Activated T-cell treated with anti-CD3 and anti-CD28 coated beads for 1 hour (primary cell): ENCODE measurements around the gene SLC6A19.
"Not testable (repeated sequence)": the region's sequence is repeated elsewhere in the genome, so short reads cannot be mapped to it uniquely, and the experiment has no call there.

ENCODE experiments used
- DNase-seq: peaks from one replicate; pipeline ENCODE4 v3.0.0-alpha.2; 2020; ENCODE audit warnings: low read depth

SLC6A19 gene

DNA sequence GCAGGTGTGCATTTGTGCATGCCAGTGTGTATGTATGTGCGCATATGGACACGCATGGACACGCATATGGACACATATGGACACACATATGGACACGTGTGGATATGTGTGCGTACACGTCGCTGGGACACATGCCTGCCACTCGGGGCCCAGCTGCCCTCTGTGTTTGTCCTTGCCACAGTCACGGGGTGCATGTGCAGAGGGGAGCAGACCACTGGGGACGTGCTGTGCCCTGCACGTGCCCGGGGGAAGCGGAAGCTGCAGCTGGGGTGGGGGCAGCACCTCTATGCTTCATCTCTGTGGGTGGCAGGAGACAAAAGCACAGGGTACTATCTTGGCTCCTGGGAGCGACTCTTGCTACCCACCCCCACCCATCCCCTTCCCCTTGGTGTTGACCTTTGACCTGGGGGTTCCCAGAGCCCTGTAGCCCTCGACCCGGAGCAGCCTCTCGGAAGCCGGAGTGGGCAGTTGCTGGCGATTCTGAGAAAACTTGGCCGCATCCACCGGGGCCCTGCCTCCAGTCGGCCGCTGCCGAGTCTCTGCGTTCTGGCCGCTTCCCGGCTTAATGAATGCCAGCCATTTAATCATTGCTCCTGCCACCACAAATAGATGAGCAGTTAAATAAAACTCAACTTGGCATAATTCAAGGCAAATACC, 21.4 kb downstream of the SLC6A19 start:
- DNase-seq, result no peak

DNA sequence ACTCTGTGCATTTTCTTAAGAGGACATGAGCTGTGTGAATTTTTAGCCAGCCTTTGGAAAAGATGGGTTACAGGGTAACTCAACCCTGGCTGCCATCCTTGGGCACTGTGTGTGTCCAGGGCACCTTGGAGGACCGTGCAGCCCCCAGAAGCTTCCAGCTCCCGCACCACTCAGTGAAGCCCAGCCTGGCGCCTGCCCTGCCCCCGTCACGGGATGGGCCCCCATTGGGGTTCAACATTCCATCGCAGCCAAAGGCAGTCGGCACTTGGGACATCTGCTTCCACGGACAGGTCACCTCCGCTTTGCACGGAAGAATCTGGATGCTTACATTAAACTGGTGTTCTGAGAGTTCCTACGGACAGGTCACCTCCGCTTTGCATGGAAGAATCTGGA, 21.9 kb downstream of the SLC6A19 start:
- DNase-seq, result no peak

DNA sequence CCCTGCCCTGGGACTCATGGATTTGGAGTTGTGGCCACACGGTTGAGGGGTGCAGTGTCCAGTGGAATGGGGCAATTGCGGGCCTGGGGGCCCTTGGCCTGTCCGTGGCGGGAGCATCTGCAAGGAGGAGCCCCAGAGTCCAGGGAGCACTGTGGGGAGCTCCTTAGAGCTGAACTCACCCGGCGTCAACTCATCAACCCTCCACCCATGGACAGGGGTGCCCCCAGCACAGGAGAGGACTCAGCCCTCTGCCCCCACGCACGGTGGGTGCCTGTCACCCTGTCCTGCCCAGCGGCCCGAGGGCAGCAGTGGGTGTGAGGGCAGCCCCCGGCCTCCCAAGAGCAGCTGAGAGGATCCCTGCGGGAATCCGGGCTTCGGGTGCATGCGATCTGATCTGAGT, 23.2 kb downstream of the SLC6A19 start:
- DNase-seq, result no peak

DNA sequence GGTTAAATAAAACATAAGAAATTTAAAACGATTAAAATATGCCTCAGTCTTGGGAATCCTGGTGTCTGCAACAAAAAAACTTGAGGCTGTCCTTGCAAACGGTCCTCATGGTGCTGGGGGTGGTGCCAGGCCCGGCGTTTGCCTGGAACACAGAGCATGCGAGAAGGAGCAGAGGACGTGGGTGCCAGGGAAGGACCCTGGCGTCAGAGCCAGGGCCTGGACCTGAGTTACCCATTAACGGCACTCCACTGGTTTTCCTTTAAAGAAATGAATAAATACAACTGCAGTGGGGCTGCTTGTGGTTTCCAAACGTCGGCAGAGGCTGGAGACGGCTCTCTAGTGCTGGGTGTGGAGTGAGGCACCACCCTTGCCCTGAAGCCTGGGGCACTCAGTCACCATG, 23.7 kb downstream of the SLC6A19 start, which contains the start of gene SLC6A18:
TSS of gene SLC6A18 (plus strand) at position 301 of the 400 bp plus-strand sequence. CDS start at position 398, 97 bp downstream.
- no peak for DNase-seq

DNA sequence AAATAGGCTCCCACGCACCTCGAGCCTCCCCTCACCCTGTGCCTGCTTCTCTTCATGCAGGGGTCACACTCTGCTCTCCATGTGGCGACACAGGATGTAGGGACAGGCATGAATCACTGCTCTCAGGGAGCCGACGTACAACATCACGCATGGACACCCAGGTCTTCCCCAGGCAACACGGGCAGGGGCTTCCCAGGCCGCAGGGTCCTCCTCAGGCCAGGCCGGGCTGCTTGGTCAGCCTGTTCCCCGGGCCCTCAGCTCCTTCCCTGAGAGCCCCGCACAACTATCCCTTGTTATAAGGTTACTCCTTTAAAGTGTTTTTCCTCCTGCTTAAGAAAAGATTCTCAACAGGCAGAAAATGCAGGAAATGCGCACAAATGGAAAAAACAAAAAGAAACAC, 24.8 kb downstream of the SLC6A19 start:
- no peak for DNase-seq

DNA sequence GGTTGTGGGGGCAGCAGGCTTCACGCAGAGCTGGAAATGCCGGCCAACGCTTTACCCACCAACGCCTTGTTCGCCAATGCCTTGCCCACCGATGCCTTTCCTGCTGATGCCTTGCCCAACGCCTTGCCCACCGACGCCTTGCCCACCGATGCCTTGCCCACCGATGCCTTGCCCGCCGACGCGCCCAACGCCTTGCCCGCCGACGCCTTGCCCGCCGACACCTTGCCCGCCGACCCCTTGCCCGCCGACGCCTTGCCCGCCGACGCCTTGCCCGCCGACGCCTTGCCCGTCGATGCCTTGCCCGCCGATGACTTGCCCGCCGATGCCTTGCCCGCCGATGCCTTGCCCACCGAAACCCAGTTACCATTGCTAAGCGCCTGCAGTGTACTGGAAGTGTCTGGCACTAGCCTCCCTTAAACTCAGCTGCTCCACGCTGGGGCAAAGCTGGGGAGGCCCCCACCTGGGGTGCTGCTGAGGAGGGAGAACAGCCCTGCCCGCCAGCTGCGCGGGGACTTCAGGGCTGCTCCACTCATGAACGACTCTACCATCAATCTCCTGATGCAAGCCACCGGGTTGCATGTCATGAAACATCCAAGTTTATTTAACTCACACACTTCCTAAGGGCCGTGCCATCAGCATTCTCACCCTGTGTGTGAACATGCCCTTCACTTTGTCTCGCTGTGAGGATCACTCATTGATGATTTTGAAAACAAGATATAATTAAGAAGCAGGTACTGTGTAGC, 25.6 kb downstream of the SLC6A19 start:
- DNase-seq, result no peak

DNA sequence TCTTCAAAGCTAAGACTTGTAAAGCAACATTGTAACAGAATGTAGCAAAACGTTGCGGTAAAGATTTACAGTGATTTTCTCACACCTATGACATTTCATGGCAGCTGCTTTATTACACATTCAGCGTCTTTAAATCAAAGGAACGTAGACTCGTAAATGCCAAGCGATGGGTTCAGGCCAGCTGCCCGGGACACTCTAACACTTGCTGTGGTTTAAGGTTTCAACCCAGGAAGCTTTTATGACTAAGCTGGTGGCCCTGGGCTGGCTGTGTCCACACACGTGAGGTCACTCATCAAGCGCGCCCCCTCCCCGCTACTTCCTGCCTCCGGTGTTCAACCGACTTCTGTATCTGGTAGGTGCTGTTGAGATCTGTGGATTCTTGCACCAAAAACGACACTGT, 26.3 kb downstream of the SLC6A19 start:
- DNase-seq, result no peak

DNA sequence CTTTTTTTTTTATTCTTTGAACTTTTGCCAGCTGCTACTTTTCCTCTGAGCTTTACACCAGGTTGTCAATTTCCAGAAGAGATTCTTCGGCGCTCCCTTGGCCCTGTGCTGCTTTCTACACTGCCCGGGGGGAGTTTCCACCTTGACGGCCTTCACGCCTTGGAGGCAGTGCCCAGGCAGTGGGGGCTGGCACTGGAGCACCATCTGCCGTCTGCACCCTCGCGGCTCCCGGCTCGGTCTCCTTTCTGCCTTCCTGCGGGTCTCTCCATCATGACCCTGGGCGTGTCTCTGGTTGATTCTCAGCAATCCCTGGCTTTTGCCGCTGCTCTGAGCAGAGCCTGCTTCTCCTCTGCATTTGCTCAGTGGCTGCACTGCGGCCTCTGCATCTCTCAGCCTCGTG, 26.7 kb downstream of the SLC6A19 start:
- no peak for DNase-seq

DNA sequence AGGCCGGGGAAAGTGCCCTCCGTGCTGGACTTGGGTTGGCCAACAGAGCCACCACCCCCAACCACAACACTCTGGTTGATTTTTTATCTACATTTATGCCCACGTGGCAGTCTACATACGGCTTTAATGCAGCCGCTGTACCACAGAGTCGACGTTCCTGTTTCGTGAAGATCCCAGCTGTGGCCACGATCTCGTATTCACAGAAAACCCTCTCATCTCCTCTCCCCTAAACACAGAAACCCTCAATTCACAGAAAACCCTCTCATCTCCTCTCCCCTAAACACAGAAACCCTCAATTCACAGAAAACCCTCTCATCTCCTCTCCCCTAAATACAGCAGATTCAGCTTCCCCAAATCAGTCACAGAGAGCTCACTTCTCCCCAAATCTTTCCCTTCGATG, 27.6 kb downstream of the SLC6A19 start:
- not testable (repeated sequence) for DNase-seq

DNA sequence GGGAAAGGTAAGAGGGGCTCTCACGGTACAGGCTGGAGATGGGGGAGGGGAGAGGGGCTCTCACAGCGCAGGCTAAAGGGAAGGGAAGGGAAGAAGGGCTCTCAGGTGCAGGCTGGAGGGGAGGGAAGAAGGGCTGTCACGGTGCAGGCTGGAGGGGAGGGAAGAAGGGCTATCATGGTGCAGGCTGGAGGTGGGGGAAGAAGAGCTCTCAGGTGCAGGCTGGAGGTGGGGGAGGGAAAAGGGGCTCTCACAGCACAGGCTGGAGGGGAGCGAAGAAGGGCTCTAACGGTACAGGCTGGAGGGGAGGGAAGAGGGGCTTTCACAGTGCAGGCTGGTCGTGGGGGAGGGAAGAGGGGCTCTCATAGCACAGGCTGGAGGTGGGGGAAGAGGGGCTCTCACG, 28.4 kb downstream of the SLC6A19 start:
- no peak for DNase-seq

DNA sequence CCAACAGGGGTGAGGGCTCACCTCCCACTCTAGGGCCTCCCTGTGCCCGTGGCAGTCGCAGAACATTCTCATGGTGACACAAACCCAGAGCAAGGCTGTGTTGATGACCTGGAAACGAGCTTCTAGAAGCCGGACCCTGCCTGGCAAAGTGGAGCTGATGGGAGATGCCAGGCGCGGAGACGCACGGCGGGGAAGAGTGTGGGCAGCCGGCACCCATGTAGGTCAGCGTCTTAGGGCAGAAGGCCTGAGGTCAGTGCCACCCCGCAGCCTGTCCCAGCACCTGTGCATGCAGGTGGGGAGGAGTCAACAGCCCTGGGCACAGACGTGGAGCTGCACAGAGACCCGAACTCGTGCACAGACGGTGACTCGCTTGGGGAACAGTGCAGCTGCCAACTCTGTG, 29.2 kb downstream of the SLC6A19 start:
- no peak for DNase-seq

DNA sequence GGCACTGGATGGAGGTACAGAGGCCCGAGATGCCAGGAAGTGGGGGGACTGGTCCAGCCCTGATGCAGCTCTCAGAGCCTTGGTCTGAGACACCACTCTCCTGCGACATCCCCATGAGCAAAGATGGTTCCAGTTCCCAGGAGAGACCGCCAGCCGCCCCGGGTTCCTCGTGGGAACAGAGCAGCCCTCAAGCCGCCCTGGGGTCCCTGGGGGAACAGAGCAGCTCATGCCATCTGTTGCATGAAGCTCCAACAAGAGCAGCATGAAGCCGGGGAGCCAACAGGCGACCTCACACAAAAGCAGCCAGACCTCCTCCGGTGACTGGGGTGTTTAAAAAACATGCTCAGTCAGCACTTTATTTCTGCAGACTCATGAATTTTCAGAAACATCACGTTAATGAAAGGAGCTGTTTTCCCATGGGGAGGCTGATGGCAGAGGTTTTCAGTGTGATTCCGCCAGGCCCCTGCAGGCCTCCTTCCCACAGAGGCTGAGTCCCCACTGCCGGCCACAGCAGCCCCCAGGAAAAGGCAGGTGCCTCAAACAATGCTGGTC, 30.0 kb downstream of the SLC6A19 start:
- no peak for DNase-seq

DNA sequence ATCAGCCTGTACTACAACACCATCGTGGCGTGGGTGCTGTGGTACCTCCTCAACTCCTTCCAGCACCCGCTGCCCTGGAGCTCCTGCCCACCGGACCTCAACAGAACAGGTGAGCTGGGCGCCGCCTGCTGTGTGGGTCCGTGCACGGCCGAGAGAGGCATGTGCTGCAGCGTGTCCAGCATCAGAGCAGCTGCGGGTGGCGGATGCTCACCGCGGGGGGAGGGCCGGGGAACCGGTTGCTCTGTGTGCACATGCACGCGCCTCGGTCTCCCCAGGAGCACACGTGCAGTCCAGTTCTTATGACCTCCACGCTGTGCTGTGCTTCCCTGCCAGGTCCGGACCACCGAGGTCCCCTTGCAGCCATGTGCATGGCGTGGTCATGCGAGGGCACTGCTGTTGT, 31.4 kb downstream of the SLC6A19 start:
- DNase-seq, result no peak

DNA sequence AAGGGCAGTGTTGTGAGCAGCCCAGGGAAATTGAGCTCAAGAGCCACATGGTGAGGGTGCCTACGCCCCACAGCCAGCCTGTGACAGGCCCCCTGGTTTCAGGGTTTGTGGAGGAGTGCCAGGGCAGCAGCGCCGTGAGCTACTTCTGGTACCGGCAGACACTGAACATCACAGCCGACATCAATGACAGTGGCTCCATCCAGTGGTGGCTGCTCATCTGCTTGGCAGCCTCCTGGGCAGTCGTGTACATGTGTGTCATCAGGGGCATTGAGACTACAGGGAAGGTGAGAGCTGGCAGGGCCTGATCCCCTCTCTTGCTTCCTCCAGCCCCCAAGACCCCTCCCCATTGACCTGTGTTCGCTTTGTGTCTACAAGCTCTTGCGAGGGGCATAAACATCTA, 34.0 kb downstream of the SLC6A19 start:
- DNase-seq, result no peak

DNA sequence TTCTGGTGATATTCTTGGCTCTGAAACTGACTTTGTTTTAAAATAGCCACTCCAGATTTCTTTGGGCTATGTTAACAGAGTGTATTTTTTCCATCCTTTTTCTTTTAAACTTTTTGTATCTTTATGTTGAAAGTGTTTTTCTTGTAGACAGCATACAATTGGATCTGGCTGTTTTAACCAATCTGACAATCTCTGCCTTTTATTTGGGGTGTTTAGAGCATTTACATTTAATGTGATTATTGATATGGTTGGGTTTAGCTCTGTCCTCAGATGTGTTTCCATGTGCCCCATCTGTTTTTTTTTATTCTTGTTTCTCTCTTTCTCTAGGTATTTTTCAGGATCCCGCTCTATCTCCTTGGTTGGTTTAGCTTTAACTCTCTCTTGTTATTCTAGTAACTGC, 34.4 kb downstream of the SLC6A19 start:
- no peak for DNase-seq

DNA sequence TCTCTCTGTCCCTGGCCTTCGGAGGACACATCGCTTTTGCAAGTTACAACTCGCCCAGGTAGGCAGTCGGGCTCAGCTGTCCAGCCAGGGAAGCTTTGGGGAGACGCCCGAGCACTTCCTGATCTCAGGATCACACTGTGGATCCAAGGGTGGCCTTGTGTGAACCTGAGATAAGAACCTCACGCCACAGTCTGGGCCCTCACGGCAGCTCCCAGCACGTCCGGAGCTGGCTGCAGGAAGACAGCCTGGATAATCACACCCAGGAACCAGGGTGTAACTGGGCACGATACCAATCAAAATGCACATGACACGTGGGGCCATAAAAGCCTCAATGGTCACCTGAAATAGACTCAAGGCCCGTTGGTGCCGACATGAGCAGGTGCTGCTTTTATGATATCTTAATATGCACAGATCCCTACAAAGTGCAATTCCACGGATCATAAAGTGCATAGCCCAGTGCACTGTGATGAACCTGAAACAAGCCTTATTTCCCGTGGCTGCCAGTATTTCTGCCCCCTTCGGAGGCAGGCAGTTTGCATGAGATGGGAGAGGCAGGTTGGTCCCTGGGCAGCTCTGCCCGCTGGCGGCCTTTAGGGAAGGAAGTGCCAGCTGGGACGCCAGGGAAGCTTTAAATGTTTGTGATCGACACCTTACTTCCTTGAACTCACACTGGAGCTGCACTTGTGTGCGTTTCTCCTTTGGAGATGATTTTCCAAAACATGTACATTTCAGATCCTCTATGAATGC, 38.3 kb downstream of the SLC6A19 start:
- no peak for DNase-seq

DNA sequence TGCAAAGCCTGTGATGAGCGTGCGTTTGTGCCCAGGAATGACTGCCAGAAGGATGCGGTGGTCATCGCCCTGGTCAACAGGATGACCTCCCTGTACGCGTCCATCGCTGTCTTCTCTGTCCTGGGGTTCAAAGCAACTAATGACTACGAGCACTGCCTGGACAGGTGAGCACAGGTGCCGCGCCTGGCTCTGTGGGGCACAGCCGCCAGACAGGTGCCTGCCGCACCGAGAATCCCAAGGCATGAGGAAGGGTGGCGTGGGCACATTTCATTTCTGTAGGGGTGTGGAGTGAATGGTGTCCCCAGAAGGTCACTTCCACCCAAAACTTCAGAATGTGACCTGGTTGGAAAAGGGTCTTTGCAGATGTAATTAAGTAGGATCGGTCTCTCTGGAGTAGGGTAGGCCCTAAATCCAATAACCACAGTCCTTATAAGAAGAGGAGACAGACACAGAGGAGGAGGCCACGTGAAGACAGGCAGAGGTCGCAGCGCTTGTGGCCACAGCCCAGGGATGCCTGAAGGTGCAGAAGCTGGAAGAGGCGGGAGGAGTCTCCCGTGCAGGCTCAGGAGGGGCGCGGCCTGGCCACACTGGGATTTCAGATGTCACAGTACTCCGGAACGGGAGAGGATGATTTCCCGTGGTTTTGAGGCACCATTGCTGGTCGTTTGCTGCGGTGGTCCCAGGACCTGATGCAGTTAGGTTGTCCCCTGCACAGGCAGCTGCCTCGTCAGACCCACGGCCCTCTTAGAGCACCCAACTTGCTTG, 39.3 kb downstream of the SLC6A19 start:
- DNase-seq, result no peak

DNA sequence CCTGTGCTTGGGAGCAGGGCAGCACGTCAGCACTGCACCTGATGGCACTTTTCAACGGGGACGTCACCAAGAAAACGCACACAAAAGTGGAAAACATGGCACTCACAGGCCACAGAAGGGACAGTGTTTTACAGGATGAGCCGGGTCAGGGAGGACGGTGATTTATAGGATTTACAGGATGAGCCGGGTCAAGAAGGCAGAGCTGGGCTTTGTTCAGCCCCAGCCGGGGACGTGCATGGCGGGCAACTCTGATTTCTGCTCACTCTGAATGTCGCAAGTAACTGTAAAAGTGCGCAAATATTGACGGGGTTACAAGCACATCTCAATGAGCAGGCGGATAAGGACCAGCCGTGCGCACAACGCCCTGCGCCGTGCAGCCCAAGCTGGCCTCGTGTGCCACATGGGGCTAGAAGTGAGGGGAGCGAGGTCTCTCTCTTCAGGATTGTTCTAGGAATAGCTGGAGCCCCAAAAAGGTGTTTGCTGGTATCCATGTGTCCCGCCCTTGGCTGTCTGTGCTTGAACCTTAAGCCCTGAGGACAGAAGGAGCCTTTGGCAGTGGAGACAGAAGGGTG, 40.2 kb downstream of the SLC6A19 start:
- DNase-seq, result no peak

DNA sequence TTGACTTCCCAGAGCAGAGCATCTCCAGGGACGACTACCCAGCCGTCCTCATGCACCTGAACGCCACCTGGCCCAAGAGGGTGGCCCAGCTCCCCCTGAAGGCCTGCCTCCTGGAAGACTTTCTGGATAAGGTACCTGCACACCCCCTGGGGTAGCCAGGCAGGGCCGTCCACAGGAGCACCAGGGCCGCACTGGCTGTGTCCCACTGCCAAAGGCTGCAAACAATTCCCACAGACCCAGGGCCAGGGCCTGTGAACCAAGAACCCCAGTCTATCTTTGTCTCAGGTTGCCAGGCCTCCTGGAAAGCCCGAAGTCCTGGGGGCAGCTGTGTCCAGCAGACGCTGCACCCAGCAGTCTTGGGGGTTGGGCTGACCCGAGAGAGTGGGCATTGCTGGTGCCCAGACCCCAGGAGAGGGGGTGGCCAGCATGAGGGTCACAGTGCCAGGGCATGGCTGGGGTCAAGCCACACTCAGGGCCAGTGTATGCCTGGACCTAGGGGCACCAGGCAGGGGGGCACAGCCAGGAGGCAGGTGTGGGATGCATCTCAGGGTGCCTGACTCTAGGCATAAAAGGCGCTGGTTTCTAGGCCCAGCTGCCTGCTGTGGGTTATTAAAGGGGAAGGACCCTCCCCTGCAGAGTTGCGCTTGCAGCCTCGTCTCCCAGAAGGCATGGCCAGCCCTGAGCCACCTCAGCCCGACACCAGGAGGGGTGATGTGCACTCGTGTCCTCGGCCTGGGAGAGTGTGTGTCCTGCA, 41.5 kb downstream of the SLC6A19 start:
- no peak for DNase-seq

DNA sequence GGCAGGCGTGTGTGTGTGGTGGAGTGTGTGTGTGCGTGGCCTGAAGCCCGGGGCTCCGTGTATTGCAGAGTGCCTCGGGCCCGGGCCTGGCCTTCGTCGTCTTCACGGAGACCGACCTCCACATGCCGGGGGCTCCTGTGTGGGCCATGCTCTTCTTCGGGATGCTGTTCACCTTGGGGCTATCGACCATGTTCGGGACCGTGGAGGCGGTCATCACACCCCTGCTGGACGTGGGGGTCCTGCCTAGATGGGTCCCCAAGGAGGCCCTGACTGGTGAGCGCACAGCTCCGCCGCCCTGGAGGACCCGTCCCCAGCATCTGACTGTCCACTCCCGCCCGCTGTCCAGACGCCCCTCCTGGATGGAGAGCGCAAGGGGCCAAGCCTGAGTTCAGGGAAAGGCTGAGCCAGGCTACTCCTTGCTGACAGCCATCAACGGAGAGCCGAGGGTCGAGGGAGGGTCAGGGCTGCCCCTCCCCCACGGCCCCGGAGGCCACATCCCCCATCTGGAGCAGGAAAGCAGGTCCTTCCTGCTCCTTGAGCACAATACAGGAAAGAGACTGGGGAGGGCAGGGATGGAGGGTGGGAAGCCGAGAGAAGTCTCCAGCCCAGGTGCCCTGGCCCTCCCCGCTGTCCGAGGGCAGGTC, 42.2 kb downstream of the SLC6A19 start:
- no peak for DNase-seq
